Cerebellar cortex (tissue), 1 donor: ENCODE measurements around the gene PSKH1.
"Not testable (repeated sequence)": the region's sequence is repeated elsewhere in the genome, so short reads cannot be mapped to it uniquely, and the experiment has no call there.

Experiments
- DNase-seq: peaks from one replicate; pipeline ENCODE4 v3.0.0-alpha.2; 2015; ENCODE audit warnings: low spot score

The PSKH1 gene

GRCh38 chr16:67886387-67886786, 6.7 kb upstream of the PSKH1 start:
- no peak for DNase-seq

DNA sequence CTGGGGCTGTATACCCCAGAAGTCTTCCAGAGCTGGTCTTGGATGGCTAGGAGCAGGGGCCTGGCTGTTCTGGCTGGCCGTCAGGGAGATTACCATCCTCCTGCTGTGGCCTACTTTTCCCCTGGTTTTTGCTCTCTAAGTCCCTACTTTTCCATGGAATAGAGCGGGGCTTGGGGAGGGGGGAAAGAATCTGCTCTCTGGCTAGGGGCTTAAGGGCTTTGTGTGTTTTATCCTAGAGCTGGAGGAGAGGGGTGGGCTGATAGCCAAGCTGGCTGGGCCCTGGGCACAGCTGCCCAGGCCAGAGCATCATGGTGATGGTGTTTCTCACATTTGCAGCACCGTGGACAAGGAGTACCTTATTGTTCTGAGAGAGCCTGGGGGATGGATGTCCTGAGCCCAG, 4.7 kb upstream of the PSKH1 start:
- no peak for DNase-seq

- no peak for DNase-seq
Measured at GRCh38 chr16:67892375-67892774, 679 bp upstream of the PSKH1 start.

GRCh38 chr16:67893743-67894399, 817 bp downstream of the PSKH1 start:
- no peak for DNase-seq

GRCh38 chr16:67897231-67897630, 4.2 kb downstream of the PSKH1 start:
- DNase-seq = peak; percentile 18

- no peak for DNase-seq
Measured at GRCh38 chr16:67901734-67902133, 8.7 kb downstream of the PSKH1 start.

GRCh38 chr16:67902831-67903230, 9.8 kb downstream of the PSKH1 start:
- DNase-seq = no peak

DNA sequence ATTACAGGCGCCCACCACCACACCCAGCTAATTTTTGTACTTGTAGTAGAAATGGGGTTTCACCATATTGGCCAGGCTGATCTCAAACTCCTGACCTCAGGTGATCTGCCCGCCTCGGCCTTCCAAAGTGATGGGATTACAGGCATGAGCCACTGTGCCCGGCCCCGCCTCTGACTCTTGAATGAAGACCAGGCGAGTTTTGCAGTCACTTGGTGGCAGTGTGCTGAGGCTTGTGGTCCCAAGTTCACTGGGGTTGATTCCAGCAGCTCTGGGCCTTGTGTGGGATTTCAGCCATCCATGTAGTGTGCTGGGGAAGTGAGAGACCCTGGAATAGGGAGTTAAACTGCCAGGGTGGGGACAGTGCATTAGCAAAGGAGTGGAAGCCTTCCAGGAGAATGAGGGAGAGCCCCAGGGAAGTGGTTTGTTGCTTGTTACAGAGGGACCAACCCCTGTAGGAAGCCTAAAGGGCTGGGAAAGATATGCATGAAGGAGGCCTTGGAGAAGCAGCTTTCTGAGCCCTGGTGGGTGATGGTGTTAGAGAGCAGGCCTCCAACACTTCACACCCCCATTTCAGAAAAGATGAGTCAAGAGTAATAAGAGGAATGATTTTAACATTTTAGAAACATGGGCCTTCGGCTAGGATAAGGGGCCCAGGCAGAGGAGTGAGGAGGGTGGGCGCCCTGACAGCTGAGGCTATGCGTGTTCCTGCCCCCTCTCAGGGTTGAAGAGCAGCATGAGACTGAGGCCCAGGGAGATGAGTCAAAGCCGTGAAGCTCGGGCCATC, 14.5 kb downstream of the PSKH1 start:
- DNase-seq = no peak

- no peak for DNase-seq
Measured at GRCh38 chr16:67909056-67909742, 16.1 kb downstream of the PSKH1 start.

DNA sequence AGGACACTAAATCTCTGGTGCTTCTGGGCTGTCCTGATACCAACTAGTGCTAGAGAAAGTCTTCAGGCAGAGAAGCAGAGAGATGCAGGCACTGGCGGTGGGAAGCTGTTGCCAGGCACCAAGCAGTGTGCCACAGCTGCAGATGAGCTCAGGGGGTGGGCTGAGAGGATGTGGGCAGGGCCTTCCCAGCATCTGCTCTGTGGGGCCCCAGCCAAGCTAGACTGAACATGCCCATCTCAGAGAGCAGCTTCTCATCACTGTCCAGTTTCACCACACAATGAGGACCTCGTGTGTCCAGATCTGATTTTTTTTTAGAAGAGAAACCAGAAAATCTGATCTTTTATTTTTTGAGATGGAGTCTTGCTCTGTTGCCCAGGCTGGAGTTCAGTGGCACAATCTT, 17.1 kb downstream of the PSKH1 start:
- no peak for DNase-seq

DNA sequence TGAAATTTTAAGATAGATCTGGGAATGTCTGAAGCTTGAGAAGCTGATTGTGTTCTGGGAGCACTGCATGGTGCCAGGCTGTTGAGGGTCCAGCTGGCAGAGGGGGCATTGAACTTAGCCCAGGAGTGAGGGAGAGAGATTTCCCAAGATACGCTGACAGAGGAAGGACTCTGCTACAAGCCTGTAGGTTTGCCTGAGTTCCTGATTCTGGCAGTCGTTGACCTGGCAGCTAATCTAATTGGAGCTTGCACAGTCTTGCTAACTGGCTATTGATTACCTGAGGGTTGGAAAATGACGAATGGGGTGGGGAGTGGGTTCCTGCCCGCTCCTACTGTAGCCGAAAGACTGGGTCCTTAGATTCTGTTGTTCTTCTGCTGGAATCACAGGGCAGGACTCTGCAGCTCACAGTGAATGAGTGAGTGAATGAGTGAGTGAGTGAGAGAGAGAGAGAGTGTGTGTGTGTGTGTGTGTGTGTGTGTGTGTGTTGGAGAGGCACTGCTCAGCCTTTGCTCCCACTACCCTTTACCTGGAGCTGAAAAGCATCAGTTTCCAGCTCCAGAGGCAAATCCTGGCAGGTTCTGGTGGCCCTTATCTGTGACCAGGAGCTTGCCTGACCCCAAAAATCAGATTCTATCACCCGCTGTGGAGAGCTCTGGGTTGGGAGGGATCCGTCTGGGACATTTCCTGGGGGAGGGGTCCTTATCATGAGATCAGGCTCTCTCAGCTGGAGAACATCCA, 21.9 kb downstream of the PSKH1 start:
- DNase-seq = no peak

DNA sequence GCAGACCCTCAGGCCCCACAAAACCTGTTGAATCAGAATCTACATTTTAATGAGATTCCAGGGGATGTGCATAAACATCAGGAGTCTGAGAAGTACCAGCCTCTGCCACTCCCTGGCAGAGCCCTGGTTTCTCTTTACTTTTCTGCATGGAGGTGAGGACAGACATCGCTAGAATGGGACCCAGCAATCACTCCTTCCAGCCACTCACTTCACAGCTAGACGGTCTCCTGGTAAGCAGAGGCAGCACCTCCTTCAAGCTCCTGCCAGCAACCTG, 22.4 kb downstream of the PSKH1 start:
- not testable (repeated sequence) for DNase-seq

DNA sequence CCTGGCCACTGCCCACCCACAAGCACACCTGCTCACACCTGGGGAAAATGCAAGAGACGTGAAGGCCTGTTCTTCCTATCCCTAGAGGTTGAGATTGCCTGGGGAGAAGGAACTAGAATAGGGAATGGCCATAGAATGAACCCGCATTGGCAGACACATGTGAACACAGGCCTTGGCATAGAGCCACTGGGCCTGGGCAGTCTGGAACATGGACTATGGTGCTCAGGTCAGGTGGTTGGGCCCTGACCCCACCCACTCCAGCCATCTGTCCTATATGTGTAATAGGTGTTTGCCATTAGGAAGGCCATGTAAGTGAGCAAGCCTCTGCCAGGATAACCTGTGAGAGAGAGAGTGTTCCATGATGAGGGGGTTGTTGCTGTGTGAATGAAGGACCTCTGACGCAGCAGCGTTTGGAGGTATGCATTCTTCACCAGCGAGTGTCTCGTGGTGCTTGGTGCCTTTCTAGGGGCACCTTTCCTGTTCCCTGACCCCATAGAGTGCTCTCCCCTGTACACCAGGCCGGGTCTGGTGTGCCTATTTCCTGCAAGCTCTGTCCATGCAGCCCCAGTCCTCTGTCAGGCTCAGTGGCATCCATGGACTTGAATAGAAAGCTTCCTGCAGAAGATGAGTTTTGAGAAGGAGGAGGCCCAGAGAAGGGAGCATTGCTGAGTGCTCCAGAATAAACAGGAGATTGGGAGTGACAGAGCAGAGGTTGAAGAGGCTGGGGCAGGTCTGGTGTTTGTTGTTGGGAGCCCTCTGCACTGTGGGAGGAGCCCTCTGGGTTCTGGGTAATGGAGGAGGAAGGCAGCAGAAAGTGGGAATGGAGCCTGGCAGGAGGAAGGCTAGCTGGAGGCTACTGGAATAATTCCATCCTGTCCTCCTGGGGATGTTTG, 23.0 kb downstream of the PSKH1 start:
- no peak for DNase-seq

GRCh38 chr16:67917140-67917851, 24.2 kb downstream of the PSKH1 start:
- DNase-seq = no peak

- DNase-seq = no peak
Measured at GRCh38 chr16:67917852-67918236, 24.8 kb downstream of the PSKH1 start.

DNA sequence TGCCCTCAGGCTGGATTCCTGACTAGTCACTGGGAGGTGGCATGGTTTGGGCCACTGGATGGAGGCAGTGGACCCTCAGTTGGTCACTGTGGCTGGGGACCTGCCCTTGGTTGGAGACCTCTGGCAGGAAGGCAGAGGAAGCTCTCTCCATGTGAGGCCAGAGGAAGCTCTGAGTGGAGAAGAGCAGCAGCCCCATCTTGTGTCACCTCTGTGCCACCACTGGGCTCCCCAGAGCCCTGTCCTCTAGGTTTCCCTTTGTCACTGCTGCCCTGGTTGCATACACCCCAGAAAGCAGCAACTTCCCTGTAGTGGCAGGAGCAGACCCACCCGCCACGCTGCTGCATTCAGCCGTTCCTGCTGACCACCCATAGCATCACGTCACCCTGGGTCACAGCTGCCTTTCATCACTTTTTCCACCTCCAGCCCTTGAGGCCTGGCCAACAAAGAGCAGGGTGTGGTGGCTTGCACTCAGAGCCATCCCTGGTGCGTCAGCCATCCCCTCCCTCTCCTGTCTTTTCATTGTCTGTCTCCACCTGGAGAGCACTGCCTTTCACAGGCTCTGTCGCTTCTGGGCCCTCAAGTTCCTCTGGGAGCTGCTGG, 26.7 kb downstream of the PSKH1 start:
- no peak for DNase-seq

DNA sequence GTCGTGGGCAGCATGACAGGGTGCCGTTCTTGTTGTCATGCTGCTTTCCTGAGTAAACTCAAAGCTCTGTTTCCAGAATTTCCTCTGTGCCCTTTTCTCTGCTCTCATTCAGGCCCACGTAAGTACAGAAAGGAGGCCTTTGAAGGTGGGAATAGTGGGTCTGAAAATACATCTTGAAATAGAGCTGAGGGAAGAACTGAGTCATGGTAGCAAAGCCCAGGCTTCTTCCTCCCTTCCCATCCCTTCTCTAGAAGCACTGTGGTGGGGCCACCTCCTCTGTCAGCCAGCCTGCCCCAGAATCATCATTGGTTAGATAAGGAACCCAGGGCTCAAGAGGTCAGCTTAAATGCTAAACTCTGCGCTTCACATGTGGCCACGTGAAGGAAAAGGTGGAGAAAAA, 29.2 kb downstream of the PSKH1 start:
- DNase-seq = no peak

DNA sequence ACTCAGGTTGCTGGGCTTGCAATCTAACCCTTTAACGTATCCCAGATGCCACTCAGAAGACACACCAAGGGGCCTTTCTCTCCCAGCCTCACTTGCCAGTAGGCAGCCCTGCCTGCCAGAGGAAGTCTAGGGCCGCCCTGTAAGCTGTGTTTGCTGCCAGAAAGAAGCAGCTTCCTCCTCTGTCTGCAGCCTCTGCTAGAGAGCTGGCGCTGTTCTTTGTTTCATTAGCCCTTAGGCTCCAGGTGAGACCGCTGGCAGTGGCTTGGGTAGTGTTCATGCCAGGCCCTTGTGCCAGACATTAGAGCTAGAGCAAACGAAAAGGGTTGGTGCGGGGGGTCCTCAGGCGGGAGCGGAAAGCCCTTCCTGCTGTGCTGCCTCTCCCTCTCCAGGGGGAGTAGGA, 29.7 kb downstream of the PSKH1 start:
- no peak for DNase-seq

DNA sequence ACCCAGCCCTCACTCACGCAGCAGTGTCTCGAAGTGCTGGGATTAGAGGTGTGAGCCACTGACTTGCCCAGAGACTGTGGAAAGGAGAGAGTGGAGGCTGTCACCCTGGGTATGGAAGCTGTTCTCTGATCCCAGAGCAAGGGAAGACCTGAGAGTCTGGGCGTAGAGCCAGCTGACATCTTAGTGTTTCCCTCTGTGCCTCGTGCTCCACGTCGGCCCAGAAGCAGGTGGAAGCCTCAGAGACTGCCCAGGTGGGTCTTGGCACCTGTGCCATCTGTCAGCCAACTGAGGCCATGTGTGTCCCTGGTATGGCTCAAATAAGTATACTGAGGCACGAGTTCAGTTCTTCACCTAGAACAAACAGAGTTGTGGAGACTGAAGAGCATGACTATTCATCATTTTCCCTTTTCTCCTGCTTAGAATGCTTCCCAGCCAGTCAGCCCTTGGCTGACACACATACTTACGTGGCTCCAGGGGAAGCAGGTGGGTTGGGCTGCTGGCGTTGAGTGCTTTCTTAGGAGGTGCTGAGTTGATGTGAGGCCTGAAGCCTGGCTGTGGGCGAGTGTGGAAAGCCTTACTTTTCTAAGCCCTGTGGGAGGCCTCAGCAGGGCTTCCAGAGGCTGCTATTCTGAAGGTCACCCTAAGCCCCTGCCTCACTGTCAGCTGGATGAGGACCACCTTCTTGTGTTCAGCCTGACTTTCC, 30.5 kb downstream of the PSKH1 start:
- peak; percentile 71 for DNase-seq
